Measurements from ENCODE around the gene ADAM8. TPM values are rescaled to one million over a fixed set of nuclear protein-coding genes. Genes with fewer than 3 reads are reported as not detected.

ADAM8 gene
- total RNA-seq, 1 experiment from 2014 or later: 16.8 TPM

DNA sequence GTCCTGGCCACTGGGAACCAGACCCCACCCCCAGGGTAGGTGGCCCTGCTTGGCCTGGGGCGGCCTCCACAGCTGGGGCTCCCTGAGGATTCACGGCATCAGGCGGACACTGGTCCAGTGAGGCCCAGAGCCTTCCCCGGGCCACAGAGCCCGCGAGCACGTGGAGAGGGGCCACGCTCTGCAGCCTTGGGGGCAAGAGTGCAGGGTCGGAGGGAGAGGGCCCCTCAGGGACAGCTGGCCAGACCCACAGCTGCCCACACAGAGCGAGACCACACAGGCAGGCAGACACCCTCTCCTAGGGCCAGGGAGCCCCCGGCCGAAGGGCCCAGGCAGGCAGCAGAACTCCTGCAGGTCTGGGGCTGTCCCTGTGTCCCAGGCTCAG, 28.3 kb downstream of the ADAM8 start:
- Mint-ChIP-seq H3K36me3 (ENCODE audit: insufficient read depth, unreplicated experiment) (no peaks in the 10 kb centered on the region), H3K9me3 (ENCODE audit: unreplicated experiment) (no peaks in the 10 kb centered on the region), H3K27ac (ENCODE audit: unreplicated experiment) (no peak overlapping the region), H3K27me3 (ENCODE audit: insufficient read depth, unreplicated experiment) (no peaks in the 10 kb centered on the region), H3K4me1 (ENCODE audit: low read depth, unreplicated experiment) (peaks cover 7% of the 10 kb centered on the region), H3K4me3 (ENCODE audit: unreplicated experiment) (no peak overlapping the region)
- Histone ChIP-seq H3K4me3 (ENCODE audit: low read depth, low read length) (no peak overlapping the region), H3K27me3 (replicated peaks; ENCODE audit: control insufficient read depth, insufficient read depth, low read length) (no peaks in the 10 kb centered on the region), H3K9me3 (no peaks in the 10 kb centered on the region), H3K36me3 (ENCODE audit: control insufficient read depth, insufficient read depth, low read length) (no peaks in the 10 kb centered on the region), H3K4me1 (peaks cover 31% of the 10 kb centered on the region)
- ChIA-PET POLR2A (no interaction called here), CTCF (no interaction called here)
- intact Hi-C loops (cut with micrococcal nuclease; ENCODE audit: unreplicated experiment): loop anchor here (5.0 kb wide), 1 partner anchor 59 kb away; the partner anchor contains the start of genes TUBGCP2 and ZNF511
- TF ChIP-seq, protein P1, sequence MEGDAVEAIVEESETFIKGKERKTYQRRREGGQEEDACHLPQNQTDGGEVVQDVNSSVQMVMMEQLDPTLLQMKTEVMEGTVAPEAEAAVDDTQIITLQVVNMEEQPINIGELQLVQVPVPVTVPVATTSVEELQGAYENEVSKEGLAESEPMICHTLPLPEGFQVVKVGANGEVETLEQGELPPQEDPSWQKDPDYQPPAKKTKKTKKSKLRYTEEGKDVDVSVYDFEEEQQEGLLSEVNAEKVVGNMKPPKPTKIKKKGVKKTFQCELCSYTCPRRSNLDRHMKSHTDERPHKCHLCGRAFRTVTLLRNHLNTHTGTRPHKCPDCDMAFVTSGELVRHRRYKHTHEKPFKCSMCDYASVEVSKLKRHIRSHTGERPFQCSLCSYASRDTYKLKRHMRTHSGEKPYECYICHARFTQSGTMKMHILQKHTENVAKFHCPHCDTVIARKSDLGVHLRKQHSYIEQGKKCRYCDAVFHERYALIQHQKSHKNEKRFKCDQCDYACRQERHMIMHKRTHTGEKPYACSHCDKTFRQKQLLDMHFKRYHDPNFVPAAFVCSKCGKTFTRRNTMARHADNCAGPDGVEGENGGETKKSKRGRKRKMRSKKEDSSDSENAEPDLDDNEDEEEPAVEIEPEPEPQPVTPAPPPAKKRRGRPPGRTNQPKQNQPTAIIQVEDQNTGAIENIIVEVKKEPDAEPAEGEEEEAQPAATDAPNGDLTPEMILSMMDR (IDR thresholded peaks at IDR 0.05; ENCODE audit: insufficient read depth in 1 of 2, low read depth in 1 of 2, low read length in 1 of 2, severe bottlenecking in 1 of 2, unreplicated experiment in 1 of 2): no peak
- no peak for DNase-seq
- no TSS peak for BruUV-seq (replicated peaks)

DNA sequence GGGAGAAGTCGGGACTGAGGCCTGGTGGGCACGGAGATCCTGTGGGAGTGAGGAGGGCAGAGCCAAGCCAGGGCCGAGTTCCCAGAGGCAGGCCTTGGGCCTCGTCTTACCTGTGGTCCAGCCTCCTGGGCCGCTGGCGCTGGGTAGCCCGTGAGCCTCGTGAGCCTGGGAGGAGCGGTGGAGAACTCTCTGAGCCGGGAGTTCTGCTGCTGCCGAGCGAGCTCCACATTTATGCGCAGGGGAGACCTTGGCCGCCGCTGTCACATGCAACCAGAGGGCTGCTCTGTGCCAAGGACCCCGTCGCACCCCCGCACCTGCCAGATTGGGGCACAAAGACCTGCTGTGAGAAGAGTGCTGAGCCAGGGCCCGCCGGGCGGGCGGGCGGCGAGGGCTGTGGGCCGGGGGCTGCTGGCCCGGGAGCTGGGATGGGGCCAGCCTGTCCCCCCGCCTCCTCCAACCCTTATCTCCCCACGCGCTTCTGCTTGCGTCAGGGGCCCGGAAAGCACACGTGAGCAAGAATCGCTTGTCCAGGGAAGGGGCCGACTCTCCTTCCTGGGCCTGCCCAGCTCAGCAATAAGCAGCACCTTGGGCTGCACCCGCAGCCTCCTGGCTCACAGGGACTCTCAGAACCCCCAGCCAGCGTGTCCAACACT, 28.9 kb downstream of the ADAM8 start:
- H3K4me1 ChIP-seq: peaks cover 31% of the 10 kb centered on the region
- no peak overlapping the region for H3K4me3 ChIP-seq (ENCODE audit: low read depth, low read length)
- intact Hi-C loops (cut with micrococcal nuclease; ENCODE audit: unreplicated experiment): loop anchor here (1.0 to 5.0 kb wide), 3 partner anchors 30 to 104 kb away; partner anchors contain the start of genes TUBGCP2 and ZNF511
- Mint-ChIP-seq H3K4me3 (ENCODE audit: unreplicated experiment) (no peak overlapping the region), H3K4me1 (ENCODE audit: low read depth, unreplicated experiment) (peaks cover 7% of the 10 kb centered on the region), H3K9me3 (ENCODE audit: unreplicated experiment) (no peaks in the 10 kb centered on the region), H3K27ac (ENCODE audit: unreplicated experiment) (no peak overlapping the region), H3K27me3 (ENCODE audit: insufficient read depth, unreplicated experiment) (no peaks in the 10 kb centered on the region), H3K36me3 (ENCODE audit: insufficient read depth, unreplicated experiment) (no peaks in the 10 kb centered on the region)
- BruUV-seq (replicated peaks): no TSS peak
- CTCF ChIA-PET: interaction anchor here (1.1 to 3.0 kb wide), 5 partner anchors 9 to 104 kb away, joined by 3 to 37 read pairs (median 7); no protein-coding TSS in a partner anchor
- no peaks in the 10 kb centered on the region for H3K9me3 ChIP-seq
- H3K36me3 ChIP-seq (ENCODE audit: control insufficient read depth, insufficient read depth, low read length): no peaks in the 10 kb centered on the region
- no peaks in the 10 kb centered on the region for H3K27me3 ChIP-seq (replicated peaks; ENCODE audit: control insufficient read depth, insufficient read depth, low read length)
- DNase-seq: no peak
- TF ChIP-seq, protein P1 (IDR thresholded peaks at IDR 0.05; ENCODE audit: insufficient read depth in 1 of 2, low read depth in 1 of 2, low read length in 1 of 2, severe bottlenecking in 1 of 2, unreplicated experiment in 1 of 2): no peak
- POLR2A ChIA-PET: interaction anchor here (0.7 kb wide), 1 partner anchor 370 kb away, joined by 6 read pairs; no protein-coding TSS in a partner anchor

DNA sequence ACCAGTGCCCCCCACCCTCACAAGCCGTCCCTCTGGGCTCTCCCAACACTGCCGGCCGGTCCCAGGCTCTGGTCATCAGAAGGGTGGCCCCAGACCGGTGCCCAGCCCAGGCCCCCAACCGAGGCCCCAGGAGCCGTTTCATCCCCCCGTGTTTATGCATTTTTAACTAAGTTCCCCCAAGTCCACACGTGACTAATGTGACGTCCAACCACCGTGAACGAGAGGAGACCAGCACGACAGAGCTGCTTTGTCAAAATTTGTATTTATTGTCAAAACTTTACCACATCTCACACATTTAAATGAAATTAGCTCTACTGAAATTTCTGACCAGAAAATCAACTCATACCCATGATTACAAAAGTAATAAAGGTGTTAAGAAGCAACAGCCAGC, 30.4 kb downstream of the ADAM8 start:
- BruUV-seq (replicated peaks): no TSS peak
- intact Hi-C loops (cut with micrococcal nuclease; ENCODE audit: unreplicated experiment): loop anchor here (5.0 kb wide), 1 partner anchor 61 kb away; the partner anchor contains the start of genes TUBGCP2 and ZNF511
- H3K9me3 ChIP-seq: no peaks in the 10 kb centered on the region
- Mint-ChIP-seq H3K4me1 (ENCODE audit: low read depth, unreplicated experiment) (peaks cover 7% of the 10 kb centered on the region), H3K27ac (ENCODE audit: unreplicated experiment) (peak overlapping the region; percentile 15), H3K4me3 (ENCODE audit: unreplicated experiment) (no peak overlapping the region), H3K36me3 (ENCODE audit: insufficient read depth, unreplicated experiment) (no peaks in the 10 kb centered on the region), H3K9me3 (ENCODE audit: unreplicated experiment) (no peaks in the 10 kb centered on the region), H3K27me3 (ENCODE audit: insufficient read depth, unreplicated experiment) (no peaks in the 10 kb centered on the region)
- no peaks in the 10 kb centered on the region for H3K27me3 ChIP-seq (replicated peaks; ENCODE audit: control insufficient read depth, insufficient read depth, low read length)
- ChIA-PET CTCF (interaction anchor here (1.0 to 3.0 kb wide), 5 partner anchors 11 to 103 kb away, joined by 3 to 37 read pairs (median 7); partner anchors contain the start of gene UTF1), POLR2A (interaction anchor here (0.7 to 1.3 kb wide), 3 partner anchors 11 to 17 kb away, joined by 3 to 7 read pairs (median 4); no protein-coding TSS in a partner anchor)
- TF ChIP-seq, protein P1 (IDR thresholded peaks at IDR 0.05; ENCODE audit: insufficient read depth in 1 of 2, low read depth in 1 of 2, low read length in 1 of 2, severe bottlenecking in 1 of 2, unreplicated experiment in 1 of 2): no peak
- no peaks in the 10 kb centered on the region for H3K36me3 ChIP-seq (ENCODE audit: control insufficient read depth, insufficient read depth, low read length)
- peaks cover 37% of the 10 kb centered on the region for H3K4me1 ChIP-seq
- H3K4me3 ChIP-seq (ENCODE audit: low read depth, low read length): no peak overlapping the region
- no peak for DNase-seq
